Neural cell (in vitro differentiated cells): ENCODE results near the gene CD2BP2. TPM values are rescaled to one million over a fixed set of nuclear protein-coding genes. Genes with fewer than 3 reads are reported as not detected.
"Not testable (repeated sequence)": the region's sequence is repeated elsewhere in the genome, so short reads cannot be mapped to it uniquely, and the experiment has no call there.

ENCODE experiments used
- H2AFZ ChIP-seq: fragments of 200-600, 300-800 bp; sonication (generic), shearing (Covaris generic); 2 replicates; pipeline ENCODE4 v1.6.0; 2014; ENCODE audit warnings: low read depth, mild to moderate bottlenecking, antibody characterized with exemption, low read length, moderate library complexity
- H3F3A ChIP-seq: fragments of 200-600 bp; shearing (Covaris generic); 2 replicates; pipeline ENCODE4 v1.6.1; 2016; ENCODE audit warnings: mild to moderate bottlenecking, moderate library complexity, mixed read lengths, antibody characterized with exemption, low read length; ENCODE audit not compliant: insufficient read depth, poor library complexity, severe bottlenecking
- H3K27ac ChIP-seq: fragments of 200-600, 300-800 bp; sonication (generic), shearing (Covaris generic); 2 replicates; pipeline ENCODE4 v1.5.1; 2014; ENCODE audit warnings: mild to moderate bottlenecking, low read length, moderate library complexity
- H3K27me3 ChIP-seq: fragments of 300-800, 200-600 bp; sonication (generic), shearing (Covaris generic); 2 replicates; pipeline ENCODE4 v1.6.0; 2014; ENCODE audit warnings: mild to moderate bottlenecking, low read depth, low read length, moderate library complexity; ENCODE audit not compliant: insufficient read depth
- H3K36me3 ChIP-seq: fragments of 300-800, 200-600 bp; sonication (generic), shearing (Covaris generic); 2 replicates; pipeline ENCODE4 v1.5.1; 2014; ENCODE audit warnings: mild to moderate bottlenecking, antibody characterized with exemption, low read length, moderate library complexity; ENCODE audit not compliant: insufficient read depth
- H3K4me2 ChIP-seq: fragments of 300-800, 200-600 bp; sonication (generic), shearing (Covaris generic); 2 replicates; pipeline ENCODE4 v1.6.0; 2014; ENCODE audit warnings: mild to moderate bottlenecking, low read length
- H3K4me3 ChIP-seq: fragments of 300-800, 200-600 bp; sonication (generic), shearing (Covaris generic); 2 replicates; pipeline ENCODE4 v1.5.1; 2014; ENCODE audit warnings: mild to moderate bottlenecking, low read length, moderate library complexity
- H3K79me2 ChIP-seq: fragments of 200-600 bp; shearing (Covaris generic); replicated peaks from 2 replicates; pipeline ENCODE4 v1.6.0; 2014; ENCODE audit warnings: mild to moderate bottlenecking, low read length, moderate library complexity; ENCODE audit not compliant: insufficient read depth
- H3K9ac ChIP-seq: fragments of 300-800, 200-600 bp; sonication (generic), shearing (Covaris generic); 2 replicates; pipeline ENCODE4 v1.6.1; 2016; ENCODE audit warnings: mild to moderate bottlenecking, low read length, mixed read lengths
- H3K9me2 ChIP-seq: fragments of 200-600 bp; shearing (Covaris generic); 2 replicates; pipeline ENCODE4 v1.6.1; 2016; ENCODE audit warnings: mild to moderate bottlenecking, low read length, mixed read lengths; ENCODE audit not compliant: insufficient read depth
- H3K9me3 ChIP-seq: fragments of 200-600, 300-800 bp; sonication (generic), shearing (Covaris generic); 2 replicates; pipeline ENCODE4 v1.6.1; 2016; ENCODE audit warnings: mild to moderate bottlenecking, mixed run types, low read length, moderate library complexity, mixed read lengths
- H4K20me1 ChIP-seq: fragments of 200-600 bp; shearing (Covaris generic); 2 replicates; pipeline ENCODE4 v1.6.1; 2016; ENCODE audit warnings: mild to moderate bottlenecking, mixed run types; ENCODE audit not compliant: insufficient read depth
- EP300 ChIP-seq: fragments of 450-650 bp; conservative IDR thresholded peaks from 2 replicates; pipeline ENCODE4 v1.6.1; 2014; ENCODE audit warnings: antibody characterized with exemption, mild to moderate bottlenecking, moderate library complexity; ENCODE audit not compliant: poor library complexity, severe bottlenecking
- EZH2 ChIP-seq: fragments of 200-600, 300-800 bp; shearing (Covaris generic), sonication (generic); IDR thresholded peaks from 2 replicates; pipeline ENCODE4 v1.6.1; 2014; ENCODE audit warnings: antibody characterized with exemption, low read length, borderline replicate concordance, mild to moderate bottlenecking; ENCODE audit not compliant: insufficient read depth, poor library complexity, severe bottlenecking
- POLR2AphosphoS5 ChIP-seq: IDR thresholded peaks from 2 replicates; pipeline ENCODE4 v1.6.1; 2012
- RAD21 ChIP-seq: fragments of 450-650 bp; conservative IDR thresholded peaks from 2 replicates; pipeline ENCODE4 v1.6.1; 2014; ENCODE audit warnings: antibody characterized with exemption, mild to moderate bottlenecking, moderate library complexity
- SMC3 ChIP-seq: fragments of 450-650 bp; conservative IDR thresholded peaks from 2 replicates; pipeline ENCODE4 v1.6.1; 2014; ENCODE audit warnings: antibody characterized with exemption, mild to moderate bottlenecking, moderate library complexity; ENCODE audit not compliant: poor library complexity
- TAF1 ChIP-seq: IDR thresholded peaks from 2 replicates; pipeline ENCODE4 v1.6.1; 2012; ENCODE audit warnings: low read depth
- polyA plus RNA-seq: library from polyadenylated mRNA; depleted of rRNA; stranded (reverse); fragments of >200 nt; gene quantifications from 2 replicates; pipeline ENCODE4 v1.2.3, GENCODE V29; 2014
- TF ChIP-seq, protein P1 (sequence below): fragments of 450-650 bp; IDR thresholded peaks from 2 replicates; pipeline ENCODE4 v1.5.1; 2014; ENCODE audit warnings: antibody characterized with exemption, mild to moderate bottlenecking, moderate library complexity; ENCODE audit not compliant: poor library complexity, severe bottlenecking
- TF ChIP-seq, protein P2 (sequence below): IDR thresholded peaks from 2 replicates; pipeline ENCODE4 v1.6.1; 2012; ENCODE audit warnings: borderline replicate concordance

CD2BP2 gene
- polyA plus RNA-seq, 1 donor from 2014 or later = 76.3 TPM

- Histone ChIP-seq H3K4me3 (no peak overlapping the region), H3K9ac (peak overlapping the region; percentile 88), H3K4me2 (no peak overlapping the region)
Measured at GRCh38 chr16:30397776-30398660, 42.9 kb upstream of the CD2BP2 start.

DNA sequence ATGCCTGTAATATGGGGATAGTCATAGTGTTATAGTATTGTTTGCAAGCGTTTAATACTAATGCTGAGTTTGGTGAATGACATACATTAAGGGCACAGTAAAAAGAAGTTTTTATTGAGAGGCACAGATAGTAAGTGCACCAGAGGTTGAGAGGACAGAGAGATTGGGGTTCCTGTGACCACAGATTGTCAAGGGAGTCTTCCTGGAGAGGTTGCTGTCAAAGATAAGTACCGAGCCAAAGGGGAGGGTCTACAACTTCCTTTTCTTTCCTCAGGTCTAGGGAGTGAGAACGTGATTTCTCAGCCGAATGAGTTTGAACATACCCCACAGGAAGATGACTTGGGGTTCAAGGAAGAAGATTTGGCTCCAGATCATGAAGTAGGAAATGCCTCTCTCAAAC is 41.9 kb upstream of the CD2BP2 start:
- H3F3A ChIP-seq = peaks cover 15% of the 10 kb centered on the region
- no peaks in the 10 kb centered on the region for H4K20me1 ChIP-seq
- no peak overlapping the region for H3K9ac ChIP-seq
- H3K9me2 ChIP-seq = no peaks in the 10 kb centered on the region
- peak overlapping the region; percentile 14 for H3K4me2 ChIP-seq
- no peak overlapping the region for H3K27ac ChIP-seq
- H2AFZ ChIP-seq = no peak overlapping the region
- H3K4me3 ChIP-seq = peak overlapping the region; percentile 100
- peaks cover 32% of the 10 kb centered on the region for H3K79me2 ChIP-seq
- H3K36me3 ChIP-seq = peaks cover 7% of the 10 kb centered on the region
- H3K9me3 ChIP-seq = no peaks in the 10 kb centered on the region
- H3K27me3 ChIP-seq = no peaks in the 10 kb centered on the region
- TF ChIP-seq POLR2AphosphoS5 (no peak), TAF1 (no peak), RAD21 (no peak)
- TF ChIP-seq, protein P1, sequence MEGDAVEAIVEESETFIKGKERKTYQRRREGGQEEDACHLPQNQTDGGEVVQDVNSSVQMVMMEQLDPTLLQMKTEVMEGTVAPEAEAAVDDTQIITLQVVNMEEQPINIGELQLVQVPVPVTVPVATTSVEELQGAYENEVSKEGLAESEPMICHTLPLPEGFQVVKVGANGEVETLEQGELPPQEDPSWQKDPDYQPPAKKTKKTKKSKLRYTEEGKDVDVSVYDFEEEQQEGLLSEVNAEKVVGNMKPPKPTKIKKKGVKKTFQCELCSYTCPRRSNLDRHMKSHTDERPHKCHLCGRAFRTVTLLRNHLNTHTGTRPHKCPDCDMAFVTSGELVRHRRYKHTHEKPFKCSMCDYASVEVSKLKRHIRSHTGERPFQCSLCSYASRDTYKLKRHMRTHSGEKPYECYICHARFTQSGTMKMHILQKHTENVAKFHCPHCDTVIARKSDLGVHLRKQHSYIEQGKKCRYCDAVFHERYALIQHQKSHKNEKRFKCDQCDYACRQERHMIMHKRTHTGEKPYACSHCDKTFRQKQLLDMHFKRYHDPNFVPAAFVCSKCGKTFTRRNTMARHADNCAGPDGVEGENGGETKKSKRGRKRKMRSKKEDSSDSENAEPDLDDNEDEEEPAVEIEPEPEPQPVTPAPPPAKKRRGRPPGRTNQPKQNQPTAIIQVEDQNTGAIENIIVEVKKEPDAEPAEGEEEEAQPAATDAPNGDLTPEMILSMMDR = no peak

More at GRCh38 chr16:30397776-30398660, 42.9 kb upstream of the CD2BP2 start:
- Histone ChIP-seq H4K20me1 (no peaks in the 10 kb centered on the region), H3K9me3 (no peaks in the 10 kb centered on the region), H2AFZ (no peak overlapping the region), H3K79me2 (peaks cover 32% of the 10 kb centered on the region), H3F3A (peaks cover 15% of the 10 kb centered on the region), H3K36me3 (peaks cover 7% of the 10 kb centered on the region), H3K27ac (peak overlapping the region; percentile 99), H3K9me2 (no peaks in the 10 kb centered on the region), H3K27me3 (no peaks in the 10 kb centered on the region)
- TF ChIP-seq EZH2 (no peak), RAD21 (no peak), POLR2AphosphoS5 (no peak), SMC3 (no peak), TAF1 (no peak), EP300 (no peak)
- TF ChIP-seq, protein P2, sequence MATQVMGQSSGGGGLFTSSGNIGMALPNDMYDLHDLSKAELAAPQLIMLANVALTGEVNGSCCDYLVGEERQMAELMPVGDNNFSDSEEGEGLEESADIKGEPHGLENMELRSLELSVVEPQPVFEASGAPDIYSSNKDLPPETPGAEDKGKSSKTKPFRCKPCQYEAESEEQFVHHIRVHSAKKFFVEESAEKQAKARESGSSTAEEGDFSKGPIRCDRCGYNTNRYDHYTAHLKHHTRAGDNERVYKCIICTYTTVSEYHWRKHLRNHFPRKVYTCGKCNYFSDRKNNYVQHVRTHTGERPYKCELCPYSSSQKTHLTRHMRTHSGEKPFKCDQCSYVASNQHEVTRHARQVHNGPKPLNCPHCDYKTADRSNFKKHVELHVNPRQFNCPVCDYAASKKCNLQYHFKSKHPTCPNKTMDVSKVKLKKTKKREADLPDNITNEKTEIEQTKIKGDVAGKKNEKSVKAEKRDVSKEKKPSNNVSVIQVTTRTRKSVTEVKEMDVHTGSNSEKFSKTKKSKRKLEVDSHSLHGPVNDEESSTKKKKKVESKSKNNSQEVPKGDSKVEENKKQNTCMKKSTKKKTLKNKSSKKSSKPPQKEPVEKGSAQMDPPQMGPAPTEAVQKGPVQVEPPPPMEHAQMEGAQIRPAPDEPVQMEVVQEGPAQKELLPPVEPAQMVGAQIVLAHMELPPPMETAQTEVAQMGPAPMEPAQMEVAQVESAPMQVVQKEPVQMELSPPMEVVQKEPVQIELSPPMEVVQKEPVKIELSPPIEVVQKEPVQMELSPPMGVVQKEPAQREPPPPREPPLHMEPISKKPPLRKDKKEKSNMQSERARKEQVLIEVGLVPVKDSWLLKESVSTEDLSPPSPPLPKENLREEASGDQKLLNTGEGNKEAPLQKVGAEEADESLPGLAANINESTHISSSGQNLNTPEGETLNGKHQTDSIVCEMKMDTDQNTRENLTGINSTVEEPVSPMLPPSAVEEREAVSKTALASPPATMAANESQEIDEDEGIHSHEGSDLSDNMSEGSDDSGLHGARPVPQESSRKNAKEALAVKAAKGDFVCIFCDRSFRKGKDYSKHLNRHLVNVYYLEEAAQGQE = no peak
- TF ChIP-seq, protein P1 = no peak

GRCh38 chr16:30396627-30397026 is 41.5 kb upstream of the CD2BP2 start:
- H3K27ac ChIP-seq = peak overlapping the region; percentile 99
- H3F3A ChIP-seq = peaks cover 15% of the 10 kb centered on the region
- H3K9me2 ChIP-seq, H4K20me1 ChIP-seq, H3K36me3 ChIP-seq, H3K9me3 ChIP-seq, H3K27me3 ChIP-seq, H2AFZ ChIP-seq: not testable (repeated sequence)
- H3K9ac ChIP-seq = peak overlapping the region; percentile 95
- H3K79me2 ChIP-seq = peaks cover 32% of the 10 kb centered on the region
- peak overlapping the region; percentile 100 for H3K4me3 ChIP-seq
- H3K4me2 ChIP-seq = peak overlapping the region; percentile 100
